Astrocyte of the cerebellum (primary cell): ENCODE data around the gene SMIM35.

Experiments
- DNase-seq: peaks from one replicate; pipeline ENCODE4 v3.0.0-alpha.2; 2011; ENCODE audit warnings: low read depth
- H3K4me3 ChIP-seq: 2 replicates; pipeline ENCODE4 v1.5.1; 2011; ENCODE audit warnings: mild to moderate bottlenecking, low read depth, low read length, moderate library complexity
- in situ Hi-C: cut with HindIII; loops from 2 replicates; pipeline ENCODE4 v1.10.0; 2017; ENCODE audit warnings: low sequenced_read_pairs
- TF ChIP-seq, protein P1 (sequence below): IDR thresholded peaks from 2 replicates; pipeline ENCODE4 v1.5.1; 2012; ENCODE audit warnings: low read length, low read depth, moderate library complexity, mild to moderate bottlenecking; ENCODE audit errors: missing control alignments

The SMIM35 gene

DNA sequence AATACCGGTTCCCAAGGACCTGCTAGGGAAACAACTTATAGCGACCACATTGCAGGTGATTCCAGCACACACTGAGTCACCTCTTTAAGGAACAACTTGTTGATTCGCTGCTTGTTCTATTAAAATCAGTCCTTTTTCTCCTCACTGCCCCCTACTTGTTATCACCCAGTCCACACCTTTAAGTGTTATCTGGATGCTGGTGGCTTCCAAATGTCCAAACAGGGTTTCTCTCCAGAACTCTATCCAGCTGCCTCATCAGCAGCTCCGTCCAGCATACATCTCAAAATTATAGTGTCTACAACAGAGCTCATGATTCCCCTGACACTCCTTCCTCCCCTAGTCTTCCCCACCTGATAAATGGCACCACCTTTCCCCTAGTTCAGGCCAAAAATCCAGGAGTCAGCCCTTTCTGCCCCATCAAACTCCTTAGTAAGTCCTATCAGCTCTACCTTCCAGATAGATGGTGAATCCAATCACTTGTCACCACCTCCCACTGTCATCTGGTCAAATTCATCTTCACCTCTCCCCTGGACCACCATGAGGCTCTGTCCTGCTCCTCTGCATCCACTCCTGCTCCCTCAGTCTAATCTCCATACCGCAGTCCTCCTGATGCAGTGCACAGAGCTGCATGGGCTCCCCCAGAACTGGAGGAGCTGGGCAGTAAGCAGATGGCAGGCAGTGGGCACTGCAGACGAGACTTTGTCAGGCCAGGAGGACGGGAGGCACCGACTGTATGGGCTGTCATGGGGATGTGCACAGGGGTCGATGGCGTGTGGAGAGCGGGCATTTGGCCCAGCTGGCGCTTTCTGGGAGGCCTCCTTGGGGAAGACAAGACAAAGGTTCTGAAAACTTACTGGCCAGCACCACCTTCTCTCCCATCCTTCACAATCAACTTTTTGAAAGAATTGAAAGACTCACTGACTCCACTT is 81.3 kb downstream of the SMIM35 start:
- in situ Hi-C loops, result no loop called here
- no peak for DNase-seq
- TF ChIP-seq, protein P1, sequence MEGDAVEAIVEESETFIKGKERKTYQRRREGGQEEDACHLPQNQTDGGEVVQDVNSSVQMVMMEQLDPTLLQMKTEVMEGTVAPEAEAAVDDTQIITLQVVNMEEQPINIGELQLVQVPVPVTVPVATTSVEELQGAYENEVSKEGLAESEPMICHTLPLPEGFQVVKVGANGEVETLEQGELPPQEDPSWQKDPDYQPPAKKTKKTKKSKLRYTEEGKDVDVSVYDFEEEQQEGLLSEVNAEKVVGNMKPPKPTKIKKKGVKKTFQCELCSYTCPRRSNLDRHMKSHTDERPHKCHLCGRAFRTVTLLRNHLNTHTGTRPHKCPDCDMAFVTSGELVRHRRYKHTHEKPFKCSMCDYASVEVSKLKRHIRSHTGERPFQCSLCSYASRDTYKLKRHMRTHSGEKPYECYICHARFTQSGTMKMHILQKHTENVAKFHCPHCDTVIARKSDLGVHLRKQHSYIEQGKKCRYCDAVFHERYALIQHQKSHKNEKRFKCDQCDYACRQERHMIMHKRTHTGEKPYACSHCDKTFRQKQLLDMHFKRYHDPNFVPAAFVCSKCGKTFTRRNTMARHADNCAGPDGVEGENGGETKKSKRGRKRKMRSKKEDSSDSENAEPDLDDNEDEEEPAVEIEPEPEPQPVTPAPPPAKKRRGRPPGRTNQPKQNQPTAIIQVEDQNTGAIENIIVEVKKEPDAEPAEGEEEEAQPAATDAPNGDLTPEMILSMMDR, result no peak
- H3K4me3 ChIP-seq, result no peak overlapping the region

DNA sequence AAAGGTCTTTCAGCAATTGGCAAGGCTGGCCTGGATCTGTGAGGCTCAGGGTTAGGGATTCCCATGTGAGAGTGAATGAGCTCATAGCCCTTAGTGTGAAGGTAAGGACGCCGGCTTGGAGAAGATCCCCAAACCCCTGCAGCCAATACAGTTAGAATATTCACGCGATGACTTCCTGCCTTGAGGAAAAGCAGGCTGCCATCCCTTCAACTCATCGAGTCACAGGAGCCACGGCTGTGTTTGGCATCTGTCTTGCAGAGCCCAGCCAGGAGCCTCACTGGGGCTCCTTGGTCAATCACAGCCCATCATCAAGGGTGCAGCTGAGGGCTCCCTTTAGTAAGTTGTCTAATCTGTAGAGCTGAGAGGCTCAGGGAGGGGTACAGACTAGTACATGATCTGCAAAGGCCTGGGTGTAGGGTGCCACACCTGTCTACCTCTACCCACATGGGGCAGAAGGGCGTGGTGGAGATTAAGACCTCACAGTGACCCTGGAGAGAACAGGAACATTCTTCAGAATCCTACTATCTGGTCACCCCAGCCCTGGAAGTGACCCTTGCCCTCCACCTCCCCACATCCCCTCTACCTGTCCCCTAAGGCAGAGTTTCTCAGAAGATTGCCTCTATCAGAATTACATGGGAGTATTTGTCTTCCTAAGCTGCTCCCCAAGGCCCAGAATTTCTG is 82.1 kb downstream of the SMIM35 start:
- TF ChIP-seq, protein P1, result no peak
- in situ Hi-C loops, result no loop called here
- H3K4me3 ChIP-seq, result no peak overlapping the region

DNA sequence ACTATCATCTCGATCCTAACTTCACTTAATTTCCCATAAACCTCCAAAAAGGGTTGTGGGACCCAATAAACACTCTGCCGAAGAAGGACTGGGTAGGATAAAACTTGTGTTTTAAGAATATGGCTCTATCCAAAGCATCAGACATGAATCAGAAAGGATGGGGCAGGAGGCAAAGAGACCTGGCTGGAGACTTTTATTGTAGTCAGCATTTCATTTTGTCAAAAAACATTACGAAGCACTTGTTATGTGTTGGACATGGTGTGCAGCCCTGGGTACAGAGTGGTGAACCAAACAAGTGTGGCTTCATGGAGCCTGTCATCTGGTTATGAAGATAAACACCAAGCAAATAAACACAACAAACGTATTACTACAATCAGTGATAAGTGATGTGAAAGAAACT is 83.3 kb downstream of the SMIM35 start:
- no peak overlapping the region for H3K4me3 ChIP-seq
- TF ChIP-seq, protein P1, result no peak
- no peak for DNase-seq
- in situ Hi-C loops, result no loop called here

More for the DNA sequence above, 82.1 kb downstream of the SMIM35 start:
- DNase-seq, result no peak

DNA sequence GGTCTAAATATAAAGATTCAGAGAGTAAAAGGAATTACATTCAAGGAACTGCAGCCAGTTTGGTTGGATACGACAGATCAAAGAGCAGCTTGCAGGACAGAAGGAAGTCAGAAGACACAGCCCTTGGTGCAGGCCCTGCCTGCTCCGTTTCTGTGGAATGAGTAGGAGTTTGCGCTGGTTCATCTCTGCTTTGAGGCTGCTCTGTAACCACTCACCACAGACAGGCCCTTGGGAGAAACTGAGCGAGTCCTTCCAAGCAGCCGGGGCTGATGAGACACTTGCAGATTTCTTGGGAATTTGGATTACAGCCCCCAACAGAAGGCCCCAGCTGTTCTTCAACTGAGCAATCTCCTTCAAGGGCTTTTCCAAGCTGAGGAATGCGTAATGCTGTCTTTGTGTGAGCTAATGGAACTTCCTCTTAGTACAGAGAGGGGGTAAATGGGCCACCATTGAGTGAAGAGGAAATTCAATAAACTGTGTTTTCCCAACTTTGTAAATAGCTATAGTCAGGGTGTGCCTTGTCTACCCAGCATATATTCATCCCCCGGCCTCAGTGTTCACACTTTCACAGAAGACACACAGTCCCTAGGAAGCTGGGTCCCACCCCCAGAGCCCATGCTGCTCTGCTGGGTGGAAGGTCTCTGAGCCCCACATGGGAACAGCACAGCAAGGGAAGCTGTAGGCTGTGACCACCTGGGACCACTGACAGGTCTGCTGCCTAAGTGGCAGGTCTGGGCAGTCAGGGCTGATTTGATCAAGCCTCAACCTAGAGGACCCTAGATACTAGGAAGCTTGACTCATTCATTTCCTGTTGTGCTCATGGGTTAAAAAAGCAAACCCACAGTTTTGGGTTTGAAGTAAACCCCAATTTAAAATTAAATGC is 84.0 kb downstream of the SMIM35 start:
- in situ Hi-C loops, result no loop called here
- no peak overlapping the region for H3K4me3 ChIP-seq
- TF ChIP-seq, protein P1, result no peak
- no peak for DNase-seq

DNA sequence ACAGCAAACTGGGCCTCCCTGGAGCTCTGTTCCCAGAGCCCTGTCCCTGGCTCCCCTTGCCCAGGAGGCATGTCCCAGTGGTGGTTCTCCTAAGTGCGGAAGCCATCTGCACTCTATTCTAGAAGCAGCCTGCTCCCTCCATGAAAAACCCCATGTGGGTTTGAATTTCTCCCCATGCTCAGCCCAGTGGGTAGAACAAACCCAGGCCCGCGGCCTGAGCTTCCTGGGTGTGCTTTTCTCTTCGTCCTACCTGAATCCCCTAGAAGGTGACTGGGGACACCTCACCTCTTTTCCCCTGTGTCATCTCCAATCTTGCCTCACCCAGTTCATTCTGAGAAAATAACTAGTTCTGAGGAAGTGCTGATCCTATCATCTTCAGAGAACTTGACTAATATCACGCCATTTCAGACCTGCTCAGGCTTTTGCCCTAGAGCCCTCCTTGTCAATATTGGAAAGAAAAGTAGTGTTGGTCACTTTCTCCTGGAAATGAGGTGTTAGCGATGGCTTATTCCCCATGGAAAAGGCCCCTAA is 84.7 kb downstream of the SMIM35 start:
- DNase-seq, result no peak
- no peak overlapping the region for H3K4me3 ChIP-seq
- TF ChIP-seq, protein P1, result no peak
- in situ Hi-C loops, result no loop called here

DNA sequence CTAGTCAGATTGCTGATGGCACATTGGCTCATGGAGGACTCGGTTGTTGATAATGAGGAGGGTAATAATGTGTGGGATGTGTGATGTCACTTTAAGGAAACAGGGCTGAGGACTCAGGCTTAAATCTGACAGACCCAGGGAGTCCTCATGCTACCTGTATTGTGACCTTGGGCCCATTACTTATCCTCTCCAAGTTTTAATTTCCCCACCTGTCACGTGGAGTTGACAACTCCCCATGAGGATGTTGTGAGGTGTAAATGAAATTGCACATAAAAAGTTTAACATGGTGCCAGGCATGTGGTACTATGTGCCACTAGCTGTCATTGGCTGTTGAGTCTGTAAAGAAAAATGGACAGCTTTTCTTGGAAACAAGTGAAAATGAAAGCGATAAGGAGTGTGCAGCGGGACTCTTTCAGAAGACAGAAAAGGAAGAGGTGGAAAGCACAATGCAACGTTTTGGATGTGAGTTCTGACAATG is 85.2 kb downstream of the SMIM35 start:
- H3K4me3 ChIP-seq, result no peak overlapping the region
- no peak for DNase-seq
- TF ChIP-seq, protein P1, result no peak
- in situ Hi-C loops, result no loop called here
